HUES48 (cell line): ENCODE results near the gene SLC7A6OS.
"Not testable (repeated sequence)": the region's sequence is repeated elsewhere in the genome, so short reads cannot be mapped to it uniquely, and the experiment has no call there.

Source experiments
- H3K27ac ChIP-seq: one replicate; pipeline ENCODE4 v1.7.0; 2013; ENCODE audit warnings: low read depth, low read length, inconsistent platforms
- H3K27me3 ChIP-seq: 2 replicates; pipeline ENCODE4 v1.6.1; 2013; ENCODE audit warnings: mild to moderate bottlenecking, low read length; ENCODE audit not compliant: control insufficient read depth, insufficient read depth
- H3K36me3 ChIP-seq: 2 replicates; pipeline ENCODE4 v1.6.1; 2013; ENCODE audit warnings: low read length; ENCODE audit not compliant: control insufficient read depth, insufficient read depth
- H3K4me1 ChIP-seq: 2 replicates; pipeline ENCODE4 v1.6.1; 2013; ENCODE audit warnings: mild to moderate bottlenecking, low read length; ENCODE audit not compliant: control insufficient read depth, insufficient read depth
- H3K4me3 ChIP-seq: 2 replicates; pipeline ENCODE4 v1.5.1; 2013; ENCODE audit warnings: mild to moderate bottlenecking, low read depth, low read length
- H3K9ac ChIP-seq: 2 replicates; pipeline ENCODE4 v1.6.1; 2013; ENCODE audit warnings: mild to moderate bottlenecking, low read depth, low read length, moderate library complexity
- H3K9me3 ChIP-seq: 2 replicates; pipeline ENCODE4 v1.6.1; 2013; ENCODE audit warnings: low read length; ENCODE audit not compliant: control insufficient read depth, insufficient read depth

The SLC7A6OS gene

DNA sequence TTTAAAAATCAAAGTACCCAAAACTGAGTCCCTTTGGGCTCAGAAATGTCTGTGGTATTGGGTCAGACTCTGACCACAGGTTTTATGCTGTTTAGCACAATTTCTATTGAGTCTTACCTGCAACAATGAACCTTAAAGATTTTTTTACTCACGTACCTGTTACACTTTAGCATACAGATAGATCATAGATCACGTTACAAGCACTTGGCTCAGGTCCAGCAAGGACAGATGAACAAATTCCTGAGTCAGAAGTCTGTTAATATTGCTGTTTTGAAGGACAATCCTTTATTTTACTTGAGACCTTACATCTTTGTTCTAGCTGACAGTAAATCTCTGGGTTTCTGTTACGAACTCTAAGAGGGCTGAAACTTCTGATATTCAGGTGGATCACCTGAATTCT, 12.8 kb downstream of the SLC7A6OS start:
- Histone ChIP-seq H3K27me3 (no peaks in the 10 kb centered on the region), H3K4me3 (no peak overlapping the region), H3K27ac (no peak overlapping the region), H3K9ac (no peak overlapping the region), H3K9me3 (no peaks in the 10 kb centered on the region), H3K4me1 (no peaks in the 10 kb centered on the region), H3K36me3 (peaks cover 77% of the 10 kb centered on the region)

DNA sequence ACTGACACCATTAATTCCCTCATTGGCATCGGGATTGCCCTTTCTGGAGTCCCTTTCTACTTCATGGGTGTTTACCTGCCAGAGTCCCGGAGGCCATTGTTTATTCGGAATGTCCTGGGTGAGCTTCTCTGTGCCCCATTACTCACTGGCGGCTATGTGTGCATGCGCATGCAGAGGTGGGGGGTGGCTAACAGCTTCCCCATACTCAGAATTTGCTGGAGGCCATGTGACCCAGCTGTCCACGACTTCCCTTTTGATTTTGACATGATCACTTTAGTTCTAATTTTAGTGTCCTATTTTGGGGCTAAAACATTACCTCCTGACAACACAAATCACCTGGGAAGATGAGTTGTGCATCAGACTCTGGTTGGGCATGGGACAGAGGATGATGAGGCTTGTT, 14.1 kb downstream of the SLC7A6OS start:
- Histone ChIP-seq H3K27ac (no peak overlapping the region), H3K36me3 (peaks cover 71% of the 10 kb centered on the region), H3K27me3 (no peaks in the 10 kb centered on the region), H3K9ac (no peak overlapping the region), H3K4me1 (no peaks in the 10 kb centered on the region), H3K9me3 (no peaks in the 10 kb centered on the region), H3K4me3 (no peak overlapping the region)

DNA sequence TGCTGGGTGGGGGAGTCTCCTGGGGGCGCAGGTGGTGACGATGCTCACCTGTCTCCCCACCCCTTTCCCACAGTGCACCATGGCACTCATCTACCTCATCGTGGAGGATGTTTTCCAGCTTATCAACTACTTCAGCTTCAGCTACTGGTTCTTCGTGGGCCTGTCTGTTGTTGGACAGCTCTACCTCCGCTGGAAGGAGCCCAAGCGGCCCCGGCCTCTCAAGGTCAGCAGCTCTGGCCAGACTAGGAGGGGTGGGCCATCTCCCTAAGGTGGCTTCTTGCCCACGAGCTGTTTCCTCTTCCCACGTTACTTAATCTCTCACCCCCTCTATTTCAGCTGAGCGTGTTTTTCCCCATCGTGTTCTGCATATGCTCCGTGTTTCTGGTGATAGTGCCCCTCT, 14.5 kb downstream of the SLC7A6OS start:
- Histone ChIP-seq H3K27ac (no peak overlapping the region), H3K4me1 (no peaks in the 10 kb centered on the region), H3K4me3 (no peak overlapping the region), H3K9me3 (no peaks in the 10 kb centered on the region), H3K9ac (no peak overlapping the region), H3K27me3 (no peaks in the 10 kb centered on the region), H3K36me3 (peaks cover 71% of the 10 kb centered on the region)

DNA sequence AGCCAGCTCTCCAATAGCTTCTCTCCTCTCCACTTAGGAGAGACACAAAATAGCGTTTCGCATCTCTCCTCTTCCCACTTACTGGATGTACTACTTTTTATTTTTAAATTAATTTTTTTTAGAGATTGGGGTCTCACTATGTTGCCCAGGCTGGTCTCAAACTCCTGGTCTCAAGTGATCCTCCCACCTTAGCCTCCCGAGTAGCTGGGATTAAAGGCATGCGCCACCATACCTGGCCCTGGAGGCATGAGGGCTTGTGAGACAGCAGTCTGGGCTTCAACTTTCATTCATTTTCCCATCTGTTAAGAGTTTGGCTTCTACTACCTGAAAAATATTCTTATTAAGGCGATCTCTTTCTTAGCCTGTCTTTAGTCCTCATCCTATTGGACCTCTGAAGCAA, 18.3 kb downstream of the SLC7A6OS start:
- H3K36me3 ChIP-seq: peaks cover 52% of the 10 kb centered on the region
- H3K4me3 ChIP-seq: no peak overlapping the region
- no peak overlapping the region for H3K9ac ChIP-seq
- H3K27me3 ChIP-seq: no peaks in the 10 kb centered on the region
- no peak overlapping the region for H3K27ac ChIP-seq
- H3K4me1 ChIP-seq: no peaks in the 10 kb centered on the region; the same call in 1 of the 2 replicates
- no peaks in the 10 kb centered on the region for H3K9me3 ChIP-seq

DNA sequence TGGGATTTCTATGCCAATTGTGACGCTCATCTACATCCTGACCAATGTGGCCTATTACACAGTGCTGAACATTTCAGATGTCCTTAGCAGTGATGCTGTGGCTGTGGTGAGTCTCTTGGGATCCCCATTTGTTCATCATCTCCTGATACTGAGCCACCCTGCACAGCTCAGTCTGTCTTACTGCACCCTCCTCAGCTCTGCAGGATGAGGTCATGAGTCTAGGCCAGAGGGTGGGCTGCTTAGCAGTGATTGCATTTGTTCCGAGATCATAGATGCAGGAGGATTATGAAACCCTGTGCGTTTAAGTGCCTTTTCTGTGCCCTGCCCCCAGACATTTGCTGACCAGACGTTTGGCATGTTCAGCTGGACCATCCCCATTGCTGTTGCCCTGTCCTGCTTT, 19.5 kb downstream of the SLC7A6OS start:
- no peaks in the 10 kb centered on the region; the same call in 1 of the 2 replicates for H3K4me1 ChIP-seq
- peaks cover 49% of the 10 kb centered on the region for H3K36me3 ChIP-seq
- H3K9ac ChIP-seq: no peak overlapping the region
- H3K27me3 ChIP-seq: no peaks in the 10 kb centered on the region
- H3K27ac ChIP-seq: no peak overlapping the region
- no peak overlapping the region for H3K4me3 ChIP-seq
- H3K9me3 ChIP-seq: no peaks in the 10 kb centered on the region

DNA sequence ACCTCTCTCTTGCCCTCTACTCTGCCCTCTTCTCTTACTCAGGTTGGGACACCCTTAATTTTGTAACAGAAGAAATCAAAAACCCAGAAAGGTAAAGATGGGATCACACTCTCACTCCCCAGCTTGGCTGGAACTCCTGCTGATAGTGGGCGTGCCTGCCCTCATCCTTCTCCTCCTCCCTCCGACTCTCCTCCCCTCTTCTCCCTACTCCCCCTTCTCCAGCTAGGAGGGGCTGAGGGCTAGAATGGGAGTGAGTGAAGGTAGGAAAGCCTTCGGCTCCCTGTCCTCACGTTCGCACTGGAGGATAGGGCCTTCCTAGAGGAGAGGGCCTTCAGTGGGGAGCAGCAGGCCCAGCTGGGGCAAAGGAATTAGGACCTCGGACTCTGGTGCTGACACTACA, 20.3 kb downstream of the SLC7A6OS start:
- no peaks in the 10 kb centered on the region; the same call in 1 of the 2 replicates for H3K4me1 ChIP-seq
- H3K27me3 ChIP-seq: no peaks in the 10 kb centered on the region
- no peak overlapping the region for H3K4me3 ChIP-seq
- H3K9ac ChIP-seq: no peak overlapping the region
- no peak overlapping the region for H3K27ac ChIP-seq
- H3K36me3 ChIP-seq: peaks cover 44% of the 10 kb centered on the region
- H3K9me3 ChIP-seq: no peaks in the 10 kb centered on the region

DNA sequence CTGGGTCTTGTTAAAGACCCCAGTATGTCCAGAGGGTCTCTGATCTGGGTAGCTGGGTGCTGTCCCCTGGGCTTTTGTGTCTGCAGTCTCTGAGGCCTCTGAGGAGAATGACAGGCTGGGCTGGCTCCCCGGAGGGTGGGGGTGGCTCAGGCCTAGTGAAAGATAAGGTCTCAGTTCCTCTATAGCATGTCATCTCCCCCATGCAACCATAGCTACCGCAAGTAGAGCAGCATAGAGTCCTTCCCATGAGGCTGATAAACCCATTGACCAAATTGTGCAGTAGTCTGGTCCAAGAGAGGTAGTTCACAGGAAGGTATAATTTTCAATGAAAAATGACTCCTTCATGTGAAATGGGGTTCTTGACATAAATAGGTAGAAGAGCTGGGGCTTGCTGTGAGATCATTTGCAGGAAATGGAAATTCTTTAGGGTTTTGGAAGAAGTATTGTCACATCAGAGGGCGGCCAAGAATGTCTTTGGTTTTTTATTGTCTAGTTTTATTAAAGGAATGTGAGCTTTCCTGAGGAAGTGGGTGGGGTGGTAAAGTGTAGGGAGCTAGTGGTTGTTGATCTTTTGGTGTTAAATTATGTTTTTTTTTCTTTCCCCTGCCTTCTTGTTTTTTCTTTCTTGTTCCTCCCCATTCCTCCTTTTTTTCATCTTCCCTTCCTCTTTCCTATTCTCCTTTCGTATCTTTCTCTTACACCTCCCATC, 21.0 kb downstream of the SLC7A6OS start:
- Histone ChIP-seq H3K27ac (no peak overlapping the region), H3K9ac (no peak overlapping the region), H3K4me1 (no peaks in the 10 kb centered on the region; the same call in 1 of the 2 replicates), H3K36me3 (peaks cover 38% of the 10 kb centered on the region), H3K4me3 (no peak overlapping the region), H3K9me3 (no peaks in the 10 kb centered on the region), H3K27me3 (no peaks in the 10 kb centered on the region)

DNA sequence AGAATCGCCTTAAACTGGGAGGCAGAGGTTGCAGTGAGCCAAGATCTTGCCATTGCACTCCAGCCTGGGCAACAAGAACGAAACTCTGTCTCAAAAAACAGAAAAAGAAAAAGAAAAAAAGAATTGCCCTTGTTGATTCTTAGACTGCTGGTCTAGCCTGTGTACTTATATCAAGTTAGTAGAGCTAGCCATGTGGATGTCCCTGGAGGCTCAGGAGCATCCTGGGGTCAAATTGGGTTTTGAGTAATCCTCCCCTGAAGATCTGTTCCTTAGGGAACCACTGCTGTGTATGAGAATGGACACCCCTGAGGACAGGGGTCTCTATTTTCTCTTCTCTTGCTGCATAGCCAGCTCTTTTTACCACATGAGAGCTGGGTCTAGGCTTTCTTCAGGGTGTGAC, 21.5 kb downstream of the SLC7A6OS start:
- Histone ChIP-seq H3K36me3 (peaks cover 34% of the 10 kb centered on the region), H3K4me1 (no peaks in the 10 kb centered on the region; the same call in 1 of the 2 replicates), H3K4me3 (no peak overlapping the region), H3K9ac (no peak overlapping the region), H3K9me3 (no peaks in the 10 kb centered on the region), H3K27ac (no peak overlapping the region), H3K27me3 (no peaks in the 10 kb centered on the region)

DNA sequence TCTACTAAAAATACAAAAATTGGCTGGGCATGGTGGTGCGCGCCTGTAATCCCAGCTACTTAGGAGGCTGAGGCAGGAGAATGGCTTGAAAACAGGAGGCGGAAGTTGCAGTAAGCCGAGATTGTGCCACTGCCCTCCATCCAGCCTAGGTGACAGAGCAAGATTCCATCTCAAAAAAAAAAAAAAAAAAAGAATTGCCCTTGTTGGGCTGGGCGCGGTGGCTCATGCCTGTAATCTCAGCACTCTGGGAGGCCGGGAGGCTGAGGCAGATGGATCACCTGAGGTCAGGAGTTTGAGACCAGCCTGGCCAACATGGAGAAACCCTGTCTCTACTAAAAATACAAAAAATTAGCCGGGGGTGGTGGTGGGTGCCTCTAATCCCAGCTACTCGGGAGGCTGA, 21.9 kb downstream of the SLC7A6OS start:
- not testable (repeated sequence) for H3K9ac ChIP-seq, H3K9me3 ChIP-seq, H3K4me3 ChIP-seq, H3K4me1 ChIP-seq, H3K27ac ChIP-seq, H3K27me3 ChIP-seq
- peaks cover 34% of the 10 kb centered on the region for H3K36me3 ChIP-seq

DNA sequence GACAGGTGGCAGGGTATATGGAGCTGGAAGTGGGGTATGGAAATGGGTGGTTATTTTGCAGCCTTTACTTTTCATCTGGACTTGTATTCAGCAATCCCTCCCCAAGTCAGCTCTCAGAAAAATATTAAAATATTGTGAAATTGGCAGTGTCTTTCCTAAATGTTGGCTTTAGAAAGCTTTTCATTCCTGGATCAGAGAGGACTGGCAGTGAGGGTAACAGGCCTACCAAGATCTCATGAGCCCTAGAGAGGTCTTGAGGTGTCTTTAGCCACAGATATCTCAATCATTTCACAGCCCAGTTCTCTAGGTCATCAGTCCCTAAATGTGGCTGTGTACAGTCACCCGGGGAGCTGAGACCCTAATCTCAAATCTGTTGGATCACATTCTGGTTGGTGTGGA, 22.5 kb downstream of the SLC7A6OS start:
- peaks cover 34% of the 10 kb centered on the region for H3K36me3 ChIP-seq

DNA sequence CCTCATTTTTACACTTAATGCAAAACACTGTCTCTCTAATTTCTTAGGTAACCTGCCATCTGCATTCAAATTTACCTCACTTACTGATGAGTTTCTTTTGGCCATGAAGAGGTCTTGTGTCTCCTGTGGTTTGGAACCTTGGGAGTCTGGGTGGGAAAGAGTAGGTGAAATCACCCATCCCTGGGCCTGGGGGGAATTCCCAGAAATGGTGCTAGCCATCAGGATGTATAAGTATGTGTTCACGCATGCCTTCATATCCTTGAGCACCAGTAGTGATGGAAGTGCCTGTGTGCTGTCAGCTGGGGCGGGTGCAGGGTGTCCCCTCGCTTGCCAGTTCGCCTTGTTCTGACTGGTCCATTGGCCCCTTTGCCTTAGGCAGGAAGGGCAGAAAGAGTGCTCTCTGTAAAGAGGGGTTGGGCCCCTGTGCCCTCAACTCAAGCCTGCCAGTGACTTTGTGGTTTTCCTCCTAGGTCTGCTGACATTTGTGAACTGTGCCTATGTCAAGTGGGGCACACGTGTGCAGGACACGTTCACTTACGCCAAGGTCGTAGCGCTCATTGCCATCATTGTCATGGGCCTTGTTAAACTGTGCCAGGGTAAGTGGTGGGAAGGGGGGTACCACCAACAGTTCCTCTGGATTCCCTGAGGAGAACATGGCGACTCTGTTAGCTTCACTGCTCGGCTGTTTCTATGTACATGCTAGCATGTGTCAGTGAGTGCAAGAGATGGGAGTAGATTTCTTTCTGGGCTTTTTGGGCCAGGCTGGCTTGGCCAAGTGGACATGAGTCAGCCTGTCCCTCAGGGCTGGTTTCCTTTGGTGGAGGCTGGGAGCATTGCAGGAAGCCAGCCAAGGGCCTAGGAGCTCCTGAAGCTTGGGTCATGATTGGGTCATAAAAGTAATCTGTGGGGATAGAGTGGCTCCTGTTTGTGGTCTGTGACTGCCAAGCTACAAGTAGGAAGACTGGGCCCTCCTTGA, 23.2 kb downstream of the SLC7A6OS start:
- H3K4me3 ChIP-seq: no peak overlapping the region
- no peaks in the 10 kb centered on the region; the same call in 1 of the 2 replicates for H3K4me1 ChIP-seq
- no peak overlapping the region for H3K27ac ChIP-seq
- no peak overlapping the region for H3K9ac ChIP-seq
- H3K27me3 ChIP-seq: no peaks in the 10 kb centered on the region
- peaks cover 34% of the 10 kb centered on the region for H3K36me3 ChIP-seq
- no peaks in the 10 kb centered on the region for H3K9me3 ChIP-seq

More for the DNA sequence above, 22.5 kb downstream of the SLC7A6OS start:
- Histone ChIP-seq H3K4me1 (no peaks in the 10 kb centered on the region; the same call in 1 of the 2 replicates), H3K27ac (no peak overlapping the region), H3K4me3 (no peak overlapping the region), H3K9ac (no peak overlapping the region), H3K27me3 (no peaks in the 10 kb centered on the region), H3K9me3 (no peaks in the 10 kb centered on the region)
